WTC11 (cell line): ENCODE results near the gene MAP3K10. TPM values are rescaled to one million over a fixed set of nuclear protein-coding genes. Genes with fewer than 3 reads are reported as not detected.

Experiments used
- ATAC-seq: fragments of 200-7000 bp; cut with Tn5 transposase; 2 replicates; pipeline ENCODE4 v1.10.0; 2021; ENCODE audit warnings: mild to moderate bottlenecking, moderate library complexity
- CTCF ChIA-PET: fragments of 300-600 bp; sonication (Branson Sonifier 250); formaldehyde crosslinking; loops from one replicate; lab custom pipeline; 2021; ENCODE audit warnings: antibody characterized with exemption; lab: Charles Lee
- POLR2A ChIA-PET: fragments of 350-600 bp; sonication (Branson Sonifier 250); formaldehyde crosslinking; loops from one replicate; lab custom pipeline; 2021; ENCODE audit warnings: antibody characterized with exemption; lab: Charles Lee
- DNase-seq: peaks from one replicate; pipeline ENCODE4 v3.0.0; 2021; ENCODE audit warnings: low spot score
- H3K27ac Mint-ChIP-seq: 2 replicates; pipeline ENCODE4 v1.8.0; 2021; ENCODE audit warnings: mixed read lengths
- H3K27me3 Mint-ChIP-seq: 2 replicates; pipeline ENCODE4 v1.8.0; 2021; ENCODE audit warnings: low read depth, mild to moderate bottlenecking, moderate library complexity, mixed read lengths
- H3K36me3 Mint-ChIP-seq: 2 replicates; pipeline ENCODE4 v1.8.0; 2021; ENCODE audit warnings: mixed read lengths
- H3K4me1 Mint-ChIP-seq: 2 replicates; pipeline ENCODE4 v1.8.0; 2022; ENCODE audit warnings: mixed read lengths
- H3K4me3 Mint-ChIP-seq: 2 replicates; pipeline ENCODE4 v1.8.0; 2021; ENCODE audit warnings: mild to moderate bottlenecking, moderate library complexity, mixed read lengths
- H3K9me3 Mint-ChIP-seq: 2 replicates; pipeline ENCODE4 v1.8.0; 2021; ENCODE audit warnings: mixed read lengths
- ATF1 ChIP-seq: sonication (generic); formaldehyde crosslinking; IDR thresholded peaks from 2 replicates; pipeline ENCODE4 v1.8.1; 2023; ENCODE audit warnings: mild to moderate bottlenecking, moderate library complexity, missing genetic modification reagents
- ETV6 ChIP-seq: sonication (generic); formaldehyde crosslinking; IDR thresholded peaks from 2 replicates; pipeline ENCODE4 v1.8.1; 2022; ENCODE audit warnings: mild to moderate bottlenecking, missing genetic modification reagents
- JAZF1 ChIP-seq: fragments of 250-450 bp; sonication (Bioruptor Pico); IDR thresholded peaks from 2 replicates; pipeline ENCODE4 v1.9.0; 2021; ENCODE audit warnings: moderate library complexity, mild to moderate bottlenecking, inconsistent platforms
- KAT7 ChIP-seq: sonication (generic); formaldehyde crosslinking; IDR thresholded peaks from 2 replicates; pipeline ENCODE4 v1.8.1; 2023; ENCODE audit warnings: missing genetic modification reagents, mild to moderate bottlenecking, borderline replicate concordance
- MXD4 ChIP-seq: fragments of 250-450 bp; sonication (Bioruptor Pico); IDR thresholded peaks from 2 replicates; pipeline ENCODE4 v1.8.0; 2021; ENCODE audit warnings: mild to moderate bottlenecking, moderate library complexity, borderline replicate concordance
- NFE2L1 ChIP-seq: sonication (generic); formaldehyde crosslinking; IDR thresholded peaks from 2 replicates; pipeline ENCODE4 v1.8.1; 2023; ENCODE audit warnings: missing genetic modification reagents
- NFYB ChIP-seq: sonication (generic); formaldehyde crosslinking; conservative IDR thresholded peaks from 2 replicates; pipeline ENCODE4 v1.8.0; 2022; ENCODE audit warnings: low read depth, missing genetic modification reagents
- RORB ChIP-seq: fragments of 250-450 bp; sonication (Bioruptor Pico); IDR thresholded peaks from 2 replicates; pipeline ENCODE4 v1.9.0; 2021; ENCODE audit warnings: mild to moderate bottlenecking
- TCF7 ChIP-seq: sonication (generic); formaldehyde crosslinking; IDR thresholded peaks from 2 replicates; pipeline ENCODE4 v1.8.0; 2022; ENCODE audit warnings: mild to moderate bottlenecking, low read depth, missing genetic modification reagents, moderate library complexity
- TEAD4 ChIP-seq: sonication (generic); formaldehyde crosslinking; IDR thresholded peaks from 2 replicates; pipeline ENCODE4 v1.8.0; 2022; ENCODE audit warnings: mild to moderate bottlenecking, missing genetic modification reagents
- TP53 ChIP-seq: sonication (generic); formaldehyde crosslinking; IDR thresholded peaks from 2 replicates; pipeline ENCODE4 v1.8.1; 2023; ENCODE audit warnings: mild to moderate bottlenecking, missing genetic modification reagents
- ZNF263 ChIP-seq: sonication (generic); formaldehyde crosslinking; IDR thresholded peaks from 2 replicates; pipeline ENCODE4 v1.8.1; 2022; ENCODE audit warnings: low read depth, mild to moderate bottlenecking, moderate library complexity, missing genetic modification reagents
- ZNF423 ChIP-seq: fragments of 250-450 bp; sonication (Bioruptor Pico); IDR thresholded peaks from 2 replicates; pipeline ENCODE4 v2.1.2; 2022; ENCODE audit warnings: mild to moderate bottlenecking, moderate library complexity
- total RNA-seq: library from RNA; stranded (reverse); gene quantifications from 3 replicates; pipeline ENCODE4 v1.2.3, GENCODE V29; 2021
- TF ChIP-seq, protein P1 (sequence below): sonication (generic); formaldehyde crosslinking; IDR thresholded peaks from 2 replicates; pipeline ENCODE4 v1.8.1; 2023; ENCODE audit warnings: mild to moderate bottlenecking, missing genetic modification reagents, borderline replicate concordance
- TF ChIP-seq, protein P2 (sequence below): sonication (generic); formaldehyde crosslinking; IDR thresholded peaks from 2 replicates; pipeline ENCODE4 v1.8.0; 2022; ENCODE audit warnings: mild to moderate bottlenecking, missing genetic modification reagents
- TF ChIP-seq, protein P3 (sequence below): sonication (generic); formaldehyde crosslinking; IDR thresholded peaks from 2 replicates; pipeline ENCODE4 v1.8.1; 2022; ENCODE audit warnings: low read depth, missing genetic modification reagents, borderline replicate concordance
- TF ChIP-seq, protein P4 (sequence below): sonication (generic); formaldehyde crosslinking; IDR thresholded peaks from 2 replicates; pipeline ENCODE4 v1.8.1; 2022; ENCODE audit warnings: low read depth, mild to moderate bottlenecking, moderate library complexity, missing genetic modification reagents, borderline replicate concordance
- TF ChIP-seq, protein P5 (sequence below): sonication (generic); formaldehyde crosslinking; conservative IDR thresholded peaks from 2 replicates; pipeline ENCODE4 v1.8.1; 2023; ENCODE audit warnings: mild to moderate bottlenecking, low read depth, missing genetic modification reagents, moderate library complexity

The MAP3K10 gene
- total RNA-seq, 1 experiment from 2014 or later: 23.5 TPM

DNA sequence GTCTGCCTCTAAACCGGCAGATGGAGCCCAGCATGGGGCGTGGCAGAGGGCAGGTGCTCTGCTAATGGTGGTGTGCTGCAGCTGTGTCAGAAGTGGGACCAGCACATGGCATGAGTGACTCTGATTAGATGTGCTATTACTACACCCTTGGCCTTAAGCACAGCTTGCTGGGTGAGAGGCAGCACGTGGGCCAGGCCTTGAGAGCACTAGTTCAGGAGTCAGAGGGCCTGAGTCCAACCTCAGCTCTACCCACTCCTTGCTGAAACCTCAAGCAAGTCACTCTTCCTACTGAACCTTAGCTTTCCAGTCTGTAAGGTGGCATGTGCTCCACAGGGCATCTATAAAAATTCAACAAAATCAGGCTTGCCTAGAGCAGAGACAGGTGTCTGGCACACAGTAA lies 71.2 kb downstream of the MAP3K10 start:
- H3K36me3 Mint-ChIP-seq: peaks cover 15% of the 10 kb centered on the region; the same call in 1 of the 2 replicates
- no peak overlapping the region for H3K4me3 Mint-ChIP-seq
- H3K27me3 Mint-ChIP-seq: no peaks in the 10 kb centered on the region
- no peak overlapping the region for H3K27ac Mint-ChIP-seq
- ATAC-seq: no peak
- H3K4me1 Mint-ChIP-seq: peaks cover 7% of the 10 kb centered on the region
- no peak for TF ChIP-seq TP53 (CRISPR knock-in tag)
- TF ChIP-seq, protein P1, sequence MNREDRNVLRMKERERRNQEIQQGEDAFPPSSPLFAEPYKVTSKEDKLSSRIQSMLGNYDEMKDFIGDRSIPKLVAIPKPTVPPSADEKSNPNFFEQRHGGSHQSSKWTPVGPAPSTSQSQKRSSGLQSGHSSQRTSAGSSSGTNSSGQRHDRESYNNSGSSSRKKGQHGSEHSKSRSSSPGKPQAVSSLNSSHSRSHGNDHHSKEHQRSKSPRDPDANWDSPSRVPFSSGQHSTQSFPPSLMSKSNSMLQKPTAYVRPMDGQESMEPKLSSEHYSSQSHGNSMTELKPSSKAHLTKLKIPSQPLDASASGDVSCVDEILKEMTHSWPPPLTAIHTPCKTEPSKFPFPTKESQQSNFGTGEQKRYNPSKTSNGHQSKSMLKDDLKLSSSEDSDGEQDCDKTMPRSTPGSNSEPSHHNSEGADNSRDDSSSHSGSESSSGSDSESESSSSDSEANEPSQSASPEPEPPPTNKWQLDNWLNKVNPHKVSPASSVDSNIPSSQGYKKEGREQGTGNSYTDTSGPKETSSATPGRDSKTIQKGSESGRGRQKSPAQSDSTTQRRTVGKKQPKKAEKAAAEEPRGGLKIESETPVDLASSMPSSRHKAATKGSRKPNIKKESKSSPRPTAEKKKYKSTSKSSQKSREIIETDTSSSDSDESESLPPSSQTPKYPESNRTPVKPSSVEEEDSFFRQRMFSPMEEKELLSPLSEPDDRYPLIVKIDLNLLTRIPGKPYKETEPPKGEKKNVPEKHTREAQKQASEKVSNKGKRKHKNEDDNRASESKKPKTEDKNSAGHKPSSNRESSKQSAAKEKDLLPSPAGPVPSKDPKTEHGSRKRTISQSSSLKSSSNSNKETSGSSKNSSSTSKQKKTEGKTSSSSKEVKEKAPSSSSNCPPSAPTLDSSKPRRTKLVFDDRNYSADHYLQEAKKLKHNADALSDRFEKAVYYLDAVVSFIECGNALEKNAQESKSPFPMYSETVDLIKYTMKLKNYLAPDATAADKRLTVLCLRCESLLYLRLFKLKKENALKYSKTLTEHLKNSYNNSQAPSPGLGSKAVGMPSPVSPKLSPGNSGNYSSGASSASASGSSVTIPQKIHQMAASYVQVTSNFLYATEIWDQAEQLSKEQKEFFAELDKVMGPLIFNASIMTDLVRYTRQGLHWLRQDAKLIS (CRISPR knock-in tag): no peak
- no peak for TF ChIP-seq NFYB
- no peak for TF ChIP-seq NFE2L1
- no peak for TF ChIP-seq KAT7 (CRISPR knock-in tag)
- TF ChIP-seq, protein P2, sequence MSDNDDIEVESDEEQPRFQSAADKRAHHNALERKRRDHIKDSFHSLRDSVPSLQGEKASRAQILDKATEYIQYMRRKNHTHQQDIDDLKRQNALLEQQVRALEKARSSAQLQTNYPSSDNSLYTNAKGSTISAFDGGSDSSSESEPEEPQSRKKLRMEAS (CRISPR knock-in tag): no peak
- no peak for TF ChIP-seq ZNF263 (CRISPR knock-in tag)
- TF ChIP-seq, protein P3, sequence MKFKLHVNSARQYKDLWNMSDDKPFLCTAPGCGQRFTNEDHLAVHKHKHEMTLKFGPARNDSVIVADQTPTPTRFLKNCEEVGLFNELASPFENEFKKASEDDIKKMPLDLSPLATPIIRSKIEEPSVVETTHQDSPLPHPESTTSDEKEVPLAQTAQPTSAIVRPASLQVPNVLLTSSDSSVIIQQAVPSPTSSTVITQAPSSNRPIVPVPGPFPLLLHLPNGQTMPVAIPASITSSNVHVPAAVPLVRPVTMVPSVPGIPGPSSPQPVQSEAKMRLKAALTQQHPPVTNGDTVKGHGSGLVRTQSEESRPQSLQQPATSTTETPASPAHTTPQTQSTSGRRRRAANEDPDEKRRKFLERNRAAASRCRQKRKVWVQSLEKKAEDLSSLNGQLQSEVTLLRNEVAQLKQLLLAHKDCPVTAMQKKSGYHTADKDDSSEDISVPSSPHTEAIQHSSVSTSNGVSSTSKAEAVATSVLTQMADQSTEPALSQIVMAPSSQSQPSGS (CRISPR knock-in tag): no peak
- TF ChIP-seq MXD4 (CRISPR knock-in tag): no peak
- TF ChIP-seq, protein P4, sequence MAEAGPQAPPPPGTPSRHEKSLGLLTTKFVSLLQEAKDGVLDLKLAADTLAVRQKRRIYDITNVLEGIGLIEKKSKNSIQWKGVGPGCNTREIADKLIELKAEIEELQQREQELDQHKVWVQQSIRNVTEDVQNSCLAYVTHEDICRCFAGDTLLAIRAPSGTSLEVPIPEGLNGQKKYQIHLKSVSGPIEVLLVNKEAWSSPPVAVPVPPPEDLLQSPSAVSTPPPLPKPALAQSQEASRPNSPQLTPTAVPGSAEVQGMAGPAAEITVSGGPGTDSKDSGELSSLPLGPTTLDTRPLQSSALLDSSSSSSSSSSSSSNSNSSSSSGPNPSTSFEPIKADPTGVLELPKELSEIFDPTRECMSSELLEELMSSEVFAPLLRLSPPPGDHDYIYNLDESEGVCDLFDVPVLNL: no peak
- TF ChIP-seq, all 79 proteins: peak for 0
- no peaks in the 10 kb centered on the region for H3K9me3 Mint-ChIP-seq
- ChIA-PET POLR2A (no interaction called here), CTCF (interaction anchor here (1.3 kb wide), 1 partner anchor 10 kb away, joined by 3 read pairs; no protein-coding TSS in a partner anchor)
- DNase-seq: no peak

DNA sequence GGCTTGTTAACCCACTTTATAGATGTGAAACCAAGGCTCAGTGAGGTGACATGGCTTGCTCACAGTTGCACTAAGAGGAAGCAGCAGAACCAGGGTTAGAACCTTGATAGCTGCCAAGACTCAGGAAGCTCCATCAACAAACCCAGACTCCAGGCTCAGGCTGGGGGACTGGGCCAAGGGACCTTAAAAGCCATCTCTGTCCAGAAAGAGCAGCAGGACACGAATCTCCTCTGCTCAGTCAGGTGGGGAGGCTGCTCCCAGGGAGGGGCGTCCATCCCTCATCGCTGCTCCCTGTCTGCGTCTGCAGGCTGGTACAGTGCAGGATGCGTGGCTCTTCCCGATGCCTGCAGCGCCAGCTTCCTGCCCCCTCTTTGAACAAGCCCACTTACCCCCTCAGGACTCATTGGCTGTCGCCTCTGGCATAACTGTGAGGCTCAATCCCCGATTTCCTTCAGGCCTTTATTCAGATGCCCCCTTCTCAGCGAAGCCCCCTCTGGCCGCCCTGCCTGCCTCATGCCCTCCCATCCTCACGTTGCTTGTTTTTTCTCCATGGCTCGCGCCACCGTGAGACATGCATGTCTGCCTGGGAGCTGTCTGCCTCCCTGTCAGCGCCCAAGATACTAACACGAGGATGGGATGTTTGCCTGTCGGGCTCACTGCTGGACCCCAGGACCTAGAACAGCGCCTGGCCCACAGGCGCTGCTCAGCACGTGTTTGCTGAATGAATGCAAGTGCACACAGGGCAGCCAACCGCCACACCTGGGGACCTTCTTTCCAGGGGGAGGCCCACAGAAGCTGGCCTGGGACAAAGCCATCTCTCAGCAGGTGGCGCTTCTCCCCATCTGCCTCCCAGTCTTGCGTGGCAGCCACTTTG lies 72.5 kb downstream of the MAP3K10 start:
- H3K27me3 Mint-ChIP-seq: no peaks in the 10 kb centered on the region
- H3K36me3 Mint-ChIP-seq: peaks cover 15% of the 10 kb centered on the region; the same call in 1 of the 2 replicates
- POLR2A ChIA-PET: no interaction called here
- no peaks in the 10 kb centered on the region for H3K9me3 Mint-ChIP-seq
- ATAC-seq: no peak; the same call in 1 of the 2 replicates
- TF ChIP-seq NFYB (no peak), ATF1 (CRISPR knock-in tag) (no peak), RORB (no peak), JAZF1 (no peak), TEAD4 (CRISPR knock-in tag) (no peak), ETV6 (CRISPR knock-in tag) (no peak), TCF7 (CRISPR knock-in tag) (no peak), ZNF423 (CRISPR knock-in tag) (no peak)
- TF ChIP-seq, protein P5, sequence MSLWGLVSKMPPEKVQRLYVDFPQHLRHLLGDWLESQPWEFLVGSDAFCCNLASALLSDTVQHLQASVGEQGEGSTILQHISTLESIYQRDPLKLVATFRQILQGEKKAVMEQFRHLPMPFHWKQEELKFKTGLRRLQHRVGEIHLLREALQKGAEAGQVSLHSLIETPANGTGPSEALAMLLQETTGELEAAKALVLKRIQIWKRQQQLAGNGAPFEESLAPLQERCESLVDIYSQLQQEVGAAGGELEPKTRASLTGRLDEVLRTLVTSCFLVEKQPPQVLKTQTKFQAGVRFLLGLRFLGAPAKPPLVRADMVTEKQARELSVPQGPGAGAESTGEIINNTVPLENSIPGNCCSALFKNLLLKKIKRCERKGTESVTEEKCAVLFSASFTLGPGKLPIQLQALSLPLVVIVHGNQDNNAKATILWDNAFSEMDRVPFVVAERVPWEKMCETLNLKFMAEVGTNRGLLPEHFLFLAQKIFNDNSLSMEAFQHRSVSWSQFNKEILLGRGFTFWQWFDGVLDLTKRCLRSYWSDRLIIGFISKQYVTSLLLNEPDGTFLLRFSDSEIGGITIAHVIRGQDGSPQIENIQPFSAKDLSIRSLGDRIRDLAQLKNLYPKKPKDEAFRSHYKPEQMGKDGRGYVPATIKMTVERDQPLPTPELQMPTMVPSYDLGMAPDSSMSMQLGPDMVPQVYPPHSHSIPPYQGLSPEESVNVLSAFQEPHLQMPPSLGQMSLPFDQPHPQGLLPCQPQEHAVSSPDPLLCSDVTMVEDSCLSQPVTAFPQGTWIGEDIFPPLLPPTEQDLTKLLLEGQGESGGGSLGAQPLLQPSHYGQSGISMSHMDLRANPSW (CRISPR knock-in tag): no peak
- no peak for DNase-seq
- peaks cover 13% of the 10 kb centered on the region for H3K4me1 Mint-ChIP-seq
- CTCF ChIA-PET: interaction anchor here (1.3 kb wide), 1 partner anchor 11 kb away, joined by 3 read pairs; no protein-coding TSS in a partner anchor
- no peak overlapping the region for H3K4me3 Mint-ChIP-seq
- no peak overlapping the region for H3K27ac Mint-ChIP-seq
